Peyer's patch (tissue), 4 donors: ENCODE measurements around the gene CLTCL1.

Source experiments
- POLR2A ChIP-seq, 2 donors: fragments of 450-650 bp; IDR thresholded peaks; one replicate each; pipeline ENCODE4 v1.5.1; 2017; ENCODE audit warnings: antibody characterized with exemption in 2 of 2, mild to moderate bottlenecking in 2 of 2, moderate library complexity in 2 of 2
- TF ChIP-seq, protein P1 (sequence below), 6 experiments: fragments of 450-650 bp in 4 of 6; fragments of 200-600 bp in 2 of 6; sonication (generic) in 1 of 6; IDR thresholded peaks; one replicate each; pipeline ENCODE4 v1.5.1; 2017 to 2019; ENCODE audit warnings: antibody characterized with exemption in 6 of 6, mild to moderate bottlenecking in 3 of 6, moderate library complexity in 1 of 6

- no peak for TF ChIP-seq POLR2A (IDR thresholded peaks at IDR 0.05)
- TF ChIP-seq, protein P1, sequence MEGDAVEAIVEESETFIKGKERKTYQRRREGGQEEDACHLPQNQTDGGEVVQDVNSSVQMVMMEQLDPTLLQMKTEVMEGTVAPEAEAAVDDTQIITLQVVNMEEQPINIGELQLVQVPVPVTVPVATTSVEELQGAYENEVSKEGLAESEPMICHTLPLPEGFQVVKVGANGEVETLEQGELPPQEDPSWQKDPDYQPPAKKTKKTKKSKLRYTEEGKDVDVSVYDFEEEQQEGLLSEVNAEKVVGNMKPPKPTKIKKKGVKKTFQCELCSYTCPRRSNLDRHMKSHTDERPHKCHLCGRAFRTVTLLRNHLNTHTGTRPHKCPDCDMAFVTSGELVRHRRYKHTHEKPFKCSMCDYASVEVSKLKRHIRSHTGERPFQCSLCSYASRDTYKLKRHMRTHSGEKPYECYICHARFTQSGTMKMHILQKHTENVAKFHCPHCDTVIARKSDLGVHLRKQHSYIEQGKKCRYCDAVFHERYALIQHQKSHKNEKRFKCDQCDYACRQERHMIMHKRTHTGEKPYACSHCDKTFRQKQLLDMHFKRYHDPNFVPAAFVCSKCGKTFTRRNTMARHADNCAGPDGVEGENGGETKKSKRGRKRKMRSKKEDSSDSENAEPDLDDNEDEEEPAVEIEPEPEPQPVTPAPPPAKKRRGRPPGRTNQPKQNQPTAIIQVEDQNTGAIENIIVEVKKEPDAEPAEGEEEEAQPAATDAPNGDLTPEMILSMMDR (IDR thresholded peaks at IDR 0.05), result no peak
Measured at GRCh38 chr22:19169947-19170318, 121.6 kb downstream of the CLTCL1 start.
